ENCODE data around the gene ACOX3. TPM values are rescaled to one million over a fixed set of nuclear protein-coding genes. Genes with fewer than 3 reads are reported as not detected.
"Not testable (repeated sequence)": the region's sequence is repeated elsewhere in the genome, so short reads cannot be mapped to it uniquely, and the experiment has no call there.

The ACOX3 gene
- total RNA-seq, 1 donor from 2014 or later: 59.7 TPM

DNA sequence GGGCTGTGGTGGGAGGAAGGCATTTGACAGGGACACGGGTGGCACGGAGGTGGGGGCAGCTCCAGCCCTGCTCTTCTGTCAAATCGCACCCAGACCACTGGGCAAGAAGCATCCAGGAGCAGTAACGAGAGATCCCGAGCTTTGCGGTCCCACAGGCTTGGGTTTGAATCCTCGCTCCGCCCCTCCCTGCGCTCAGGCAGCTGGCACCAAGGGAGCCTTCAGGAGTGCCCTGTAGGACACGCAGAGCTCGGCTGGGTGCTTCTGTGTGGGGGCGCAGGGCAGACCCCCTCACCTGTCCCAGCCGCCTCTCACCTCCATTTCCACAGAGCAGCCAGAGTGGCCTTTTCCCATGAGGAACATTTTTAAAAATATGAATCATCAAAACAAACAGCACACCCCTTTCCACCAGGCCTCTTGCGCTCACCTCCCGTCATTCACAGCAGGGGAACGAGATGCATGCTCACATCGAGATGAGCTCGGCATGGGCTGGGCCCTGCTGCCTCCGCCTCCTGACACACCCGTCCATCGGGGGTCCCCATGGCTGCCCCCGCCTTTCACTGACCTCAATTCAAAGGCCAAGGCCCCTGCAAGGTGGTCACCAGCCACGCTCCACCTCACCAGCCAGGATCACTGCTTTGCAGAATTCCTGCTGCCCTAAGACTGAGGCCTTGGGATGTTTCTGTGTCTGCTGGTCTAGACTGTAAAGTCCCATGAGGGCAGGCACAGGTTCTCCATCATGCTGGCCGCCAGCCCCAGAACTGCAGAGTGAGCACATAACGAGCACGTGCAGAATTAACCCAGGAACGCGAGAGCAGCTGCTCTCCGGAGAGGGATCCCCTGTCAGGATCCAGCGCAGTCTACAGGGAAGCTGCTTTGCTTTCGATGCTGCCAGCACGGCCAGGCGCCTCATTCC, 52.7 kb downstream of the ACOX3 start:
- no peak for DNase-seq (ENCODE audit: low spot score in 2 of 2, unreplicated experiment in 2 of 2)
- Mint-ChIP-seq H3K36me3 (peaks cover 28% of the 10 kb centered on the region), H3K27ac (no peak overlapping the region), H3K9me3 (no peaks in the 10 kb centered on the region), H3K27me3 (ENCODE audit: low read depth) (no peaks in the 10 kb centered on the region), H3K4me1 (no peaks in the 10 kb centered on the region), H3K4me3 (no peak overlapping the region)
- TF ChIP-seq, protein P1, sequence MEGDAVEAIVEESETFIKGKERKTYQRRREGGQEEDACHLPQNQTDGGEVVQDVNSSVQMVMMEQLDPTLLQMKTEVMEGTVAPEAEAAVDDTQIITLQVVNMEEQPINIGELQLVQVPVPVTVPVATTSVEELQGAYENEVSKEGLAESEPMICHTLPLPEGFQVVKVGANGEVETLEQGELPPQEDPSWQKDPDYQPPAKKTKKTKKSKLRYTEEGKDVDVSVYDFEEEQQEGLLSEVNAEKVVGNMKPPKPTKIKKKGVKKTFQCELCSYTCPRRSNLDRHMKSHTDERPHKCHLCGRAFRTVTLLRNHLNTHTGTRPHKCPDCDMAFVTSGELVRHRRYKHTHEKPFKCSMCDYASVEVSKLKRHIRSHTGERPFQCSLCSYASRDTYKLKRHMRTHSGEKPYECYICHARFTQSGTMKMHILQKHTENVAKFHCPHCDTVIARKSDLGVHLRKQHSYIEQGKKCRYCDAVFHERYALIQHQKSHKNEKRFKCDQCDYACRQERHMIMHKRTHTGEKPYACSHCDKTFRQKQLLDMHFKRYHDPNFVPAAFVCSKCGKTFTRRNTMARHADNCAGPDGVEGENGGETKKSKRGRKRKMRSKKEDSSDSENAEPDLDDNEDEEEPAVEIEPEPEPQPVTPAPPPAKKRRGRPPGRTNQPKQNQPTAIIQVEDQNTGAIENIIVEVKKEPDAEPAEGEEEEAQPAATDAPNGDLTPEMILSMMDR (IDR thresholded peaks at IDR 0.05; ENCODE audit: unreplicated experiment): no peak

DNA sequence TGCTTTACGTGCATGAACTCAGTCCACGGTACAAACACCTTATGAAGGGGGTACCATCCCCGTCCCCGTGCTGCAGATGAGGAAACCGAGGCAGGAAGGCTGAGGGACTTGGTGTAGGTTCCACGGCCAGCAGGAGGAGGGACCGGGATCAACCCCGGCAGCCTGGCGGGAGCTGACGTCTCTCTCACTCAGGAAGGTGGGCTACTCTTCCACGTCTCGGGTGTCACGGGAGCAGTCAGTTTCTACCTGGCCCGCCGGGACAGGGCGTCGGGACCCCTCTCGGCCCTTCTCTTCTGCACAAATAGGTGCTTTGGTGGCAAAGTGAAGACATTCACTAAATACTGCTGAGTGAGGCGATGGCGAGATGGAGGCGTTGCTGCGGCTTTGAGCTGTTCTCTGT, 53.3 kb downstream of the ACOX3 start:
- no peak overlapping the region for H3K27ac Mint-ChIP-seq
- no peaks in the 10 kb centered on the region for H3K27me3 Mint-ChIP-seq (ENCODE audit: low read depth)
- H3K36me3 Mint-ChIP-seq: peaks cover 26% of the 10 kb centered on the region
- no peaks in the 10 kb centered on the region for H3K4me1 Mint-ChIP-seq
- DNase-seq (ENCODE audit: low spot score in 2 of 2, unreplicated experiment in 2 of 2): no peak
- TF ChIP-seq, protein P1 (IDR thresholded peaks at IDR 0.05; ENCODE audit: unreplicated experiment): no peak
- H3K4me3 Mint-ChIP-seq: no peak overlapping the region
- H3K9me3 Mint-ChIP-seq: no peaks in the 10 kb centered on the region

DNA sequence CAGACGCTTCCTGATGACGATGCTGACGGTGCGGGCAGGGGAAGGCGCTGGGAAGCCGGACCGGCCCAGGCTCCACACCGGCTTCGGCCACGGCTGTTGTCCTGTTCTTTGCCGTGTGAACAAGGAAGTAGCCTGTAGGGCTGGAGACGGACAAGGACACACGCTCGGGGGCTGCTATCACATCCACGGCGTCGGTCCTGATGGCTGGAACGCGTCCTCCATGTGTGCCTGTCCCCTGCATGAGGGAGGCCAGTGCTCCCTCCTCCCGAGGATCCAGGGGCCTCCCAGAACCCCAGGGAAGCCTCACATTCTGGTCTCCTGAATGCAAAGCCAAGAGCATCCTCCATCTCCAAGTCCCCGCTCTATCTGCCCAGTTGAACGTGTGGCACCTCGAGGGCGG, 53.8 kb downstream of the ACOX3 start:
- DNase-seq (ENCODE audit: low spot score in 2 of 2, unreplicated experiment in 2 of 2): no peak
- no peaks in the 10 kb centered on the region for H3K4me1 Mint-ChIP-seq
- H3K27me3 Mint-ChIP-seq (ENCODE audit: low read depth): no peaks in the 10 kb centered on the region
- H3K27ac Mint-ChIP-seq: no peak overlapping the region
- H3K4me3 Mint-ChIP-seq: no peak overlapping the region
- H3K36me3 Mint-ChIP-seq: peaks cover 22% of the 10 kb centered on the region
- H3K9me3 Mint-ChIP-seq: no peaks in the 10 kb centered on the region
- TF ChIP-seq, protein P1 (IDR thresholded peaks at IDR 0.05; ENCODE audit: unreplicated experiment): no peak

DNA sequence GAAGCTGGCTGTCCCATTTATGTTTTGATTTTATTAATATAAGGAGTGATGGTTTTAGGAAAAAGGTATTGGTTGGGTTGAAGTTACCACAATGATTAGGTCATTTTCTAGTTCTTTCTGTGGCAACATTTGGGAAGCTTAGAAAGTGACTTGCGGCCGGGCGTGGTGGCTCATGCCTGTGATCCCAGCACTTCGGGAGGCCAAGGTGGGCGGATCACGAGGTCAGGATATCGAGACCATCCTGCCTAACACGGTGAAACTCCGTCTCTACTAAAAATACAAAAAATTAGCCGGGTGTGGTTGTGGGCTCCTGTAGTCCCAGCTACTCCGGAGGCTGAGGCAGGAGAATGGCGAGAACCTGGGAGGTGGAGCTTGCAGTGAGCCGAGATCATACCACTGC, 54.4 kb downstream of the ACOX3 start:
- not testable (repeated sequence) for H3K4me3 Mint-ChIP-seq; H3K4me1 Mint-ChIP-seq; DNase-seq (ENCODE audit: low spot score in 2 of 2, unreplicated experiment in 2 of 2); H3K27me3 Mint-ChIP-seq (ENCODE audit: low read depth); H3K27ac Mint-ChIP-seq; H3K9me3 Mint-ChIP-seq
- peaks cover 25% of the 10 kb centered on the region for H3K36me3 Mint-ChIP-seq

DNA sequence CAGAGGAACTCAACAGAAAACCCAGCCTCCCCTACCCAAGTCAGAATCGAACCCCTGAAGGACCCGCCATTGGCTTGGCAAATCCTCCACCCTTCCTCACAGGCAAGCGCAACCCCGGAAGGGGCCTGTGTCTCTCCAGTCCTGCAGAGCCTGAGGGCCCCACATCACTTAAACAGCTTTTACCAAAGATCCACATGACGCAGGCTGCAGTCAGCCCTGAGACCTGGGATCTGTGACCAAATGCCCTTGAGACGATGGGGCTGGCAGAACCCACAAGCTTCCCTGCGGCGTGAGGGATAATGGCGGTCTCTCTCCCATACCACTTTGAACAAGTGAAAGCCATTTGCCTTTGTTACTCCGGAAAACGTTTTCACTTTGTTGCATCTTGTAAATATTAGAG, 54.9 kb downstream of the ACOX3 start:
- Mint-ChIP-seq H3K27me3 (ENCODE audit: low read depth) (no peaks in the 10 kb centered on the region), H3K4me1 (no peaks in the 10 kb centered on the region), H3K9me3 (no peaks in the 10 kb centered on the region), H3K4me3 (no peak overlapping the region), H3K36me3 (peaks cover 22% of the 10 kb centered on the region), H3K27ac (no peak overlapping the region)
- TF ChIP-seq, protein P1 (IDR thresholded peaks at IDR 0.05; ENCODE audit: unreplicated experiment): no peak
- no peak for DNase-seq (ENCODE audit: low spot score in 2 of 2, unreplicated experiment in 2 of 2)

DNA sequence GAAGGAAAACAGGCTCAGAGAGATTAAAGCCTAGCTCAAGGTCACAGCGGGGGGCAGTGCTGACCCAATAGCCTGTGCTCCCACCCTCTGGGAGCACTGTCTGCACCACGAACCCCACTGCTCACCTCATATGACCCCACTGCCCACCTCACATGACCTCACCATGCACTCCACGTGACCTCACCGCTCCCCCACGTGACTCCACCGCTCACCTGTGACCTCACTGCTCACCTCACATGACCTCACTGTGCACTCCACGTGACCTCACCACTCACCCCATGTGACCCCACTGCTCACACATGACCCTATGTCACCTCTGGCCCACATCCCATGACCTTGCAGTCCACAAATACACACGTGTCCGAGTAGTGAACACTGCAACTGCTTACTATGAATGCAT, 55.4 kb downstream of the ACOX3 start:
- Mint-ChIP-seq H3K9me3 (no peaks in the 10 kb centered on the region), H3K27me3 (ENCODE audit: low read depth) (no peaks in the 10 kb centered on the region), H3K27ac (peak overlapping the region; percentile 76), H3K4me1 (no peaks in the 10 kb centered on the region), H3K4me3 (no peak overlapping the region), H3K36me3 (peaks cover 18% of the 10 kb centered on the region)
- DNase-seq (ENCODE audit: low spot score in 2 of 2, unreplicated experiment in 2 of 2): no peak
- TF ChIP-seq, protein P1 (IDR thresholded peaks at IDR 0.05; ENCODE audit: unreplicated experiment): no peak

Data from mesothelial cell of epicardium (in vitro differentiated cells).